Measurements from ENCODE around the gene SEZ6L2.

The SEZ6L2 gene

GRCh38 chr16:29883987-29884386, 15.4 kb downstream of the SEZ6L2 start:
- ChIA-PET POLR2A (interaction anchor here (0.5 to 1.2 kb wide), 2 partner anchors 59 to 115 kb away, joined by 3 to 5 read pairs; no protein-coding TSS in a partner anchor), CTCF (interaction anchor here (0.9 to 1.1 kb wide), 3 partner anchors 35 to 148 kb away, joined by 3 to 4 read pairs (median 3); no protein-coding TSS in a partner anchor)
- Histone ChIP-seq H3K4me3 (ENCODE audit: low read depth, low read length) (no peak overlapping the region), H3K9me3 (ENCODE audit: control insufficient read depth, insufficient read depth, low read depth, low read length) (no peaks in the 10 kb centered on the region), H3K4me1 (ENCODE audit: control insufficient read depth, insufficient read depth, low read length) (no peaks in the 10 kb centered on the region), H3K36me3 (ENCODE audit: control insufficient read depth in 2 of 2, insufficient read depth in 1 of 2, low read length in 2 of 2) (peaks cover 0 to 4% of the 10 kb centered on the region in 2 experiments; a peak in 1 of 3 replicates), H3K27ac (ENCODE audit: extremely low read depth, low read depth, low read length) (no peak overlapping the region)
- TF ChIP-seq, protein P1, sequence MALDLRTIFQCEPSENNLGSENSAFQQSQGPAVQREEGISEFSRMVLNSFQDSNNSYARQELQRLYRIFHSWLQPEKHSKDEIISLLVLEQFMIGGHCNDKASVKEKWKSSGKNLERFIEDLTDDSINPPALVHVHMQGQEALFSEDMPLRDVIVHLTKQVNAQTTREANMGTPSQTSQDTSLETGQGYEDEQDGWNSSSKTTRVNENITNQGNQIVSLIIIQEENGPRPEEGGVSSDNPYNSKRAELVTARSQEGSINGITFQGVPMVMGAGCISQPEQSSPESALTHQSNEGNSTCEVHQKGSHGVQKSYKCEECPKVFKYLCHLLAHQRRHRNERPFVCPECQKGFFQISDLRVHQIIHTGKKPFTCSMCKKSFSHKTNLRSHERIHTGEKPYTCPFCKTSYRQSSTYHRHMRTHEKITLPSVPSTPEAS (tag by site-specific recombination; IDR thresholded peaks at IDR 0.05) = no peak
- TF ChIP-seq SP7 (tag by site-specific recombination; IDR thresholded peaks at IDR 0.05) (no peak), ZNF112 (tag by site-specific recombination; IDR thresholded peaks at IDR 0.05) (no peak)
- TF ChIP-seq, protein P2, sequence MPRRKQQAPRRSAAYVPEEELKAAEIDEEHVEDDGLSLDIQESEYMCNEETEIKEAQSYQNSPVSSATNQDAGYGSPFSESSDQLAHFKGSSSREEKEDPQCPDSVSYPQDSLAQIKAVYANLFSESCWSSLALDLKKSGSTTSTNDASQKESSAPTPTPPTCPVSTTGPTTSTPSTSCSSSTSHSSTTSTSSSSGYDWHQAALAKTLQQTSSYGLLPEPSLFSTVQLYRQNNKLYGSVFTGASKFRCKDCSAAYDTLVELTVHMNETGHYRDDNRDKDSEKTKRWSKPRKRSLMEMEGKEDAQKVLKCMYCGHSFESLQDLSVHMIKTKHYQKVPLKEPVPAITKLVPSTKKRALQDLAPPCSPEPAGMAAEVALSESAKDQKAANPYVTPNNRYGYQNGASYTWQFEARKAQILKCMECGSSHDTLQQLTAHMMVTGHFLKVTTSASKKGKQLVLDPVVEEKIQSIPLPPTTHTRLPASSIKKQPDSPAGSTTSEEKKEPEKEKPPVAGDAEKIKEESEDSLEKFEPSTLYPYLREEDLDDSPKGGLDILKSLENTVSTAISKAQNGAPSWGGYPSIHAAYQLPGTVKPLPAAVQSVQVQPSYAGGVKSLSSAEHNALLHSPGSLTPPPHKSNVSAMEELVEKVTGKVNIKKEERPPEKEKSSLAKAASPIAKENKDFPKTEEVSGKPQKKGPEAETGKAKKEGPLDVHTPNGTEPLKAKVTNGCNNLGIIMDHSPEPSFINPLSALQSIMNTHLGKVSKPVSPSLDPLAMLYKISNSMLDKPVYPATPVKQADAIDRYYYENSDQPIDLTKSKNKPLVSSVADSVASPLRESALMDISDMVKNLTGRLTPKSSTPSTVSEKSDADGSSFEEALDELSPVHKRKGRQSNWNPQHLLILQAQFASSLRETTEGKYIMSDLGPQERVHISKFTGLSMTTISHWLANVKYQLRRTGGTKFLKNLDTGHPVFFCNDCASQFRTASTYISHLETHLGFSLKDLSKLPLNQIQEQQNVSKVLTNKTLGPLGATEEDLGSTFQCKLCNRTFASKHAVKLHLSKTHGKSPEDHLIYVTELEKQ (tag by site-specific recombination; IDR thresholded peaks at IDR 0.05; ENCODE audit: borderline replicate concordance) = no peak
- TF ChIP-seq, protein P3, sequence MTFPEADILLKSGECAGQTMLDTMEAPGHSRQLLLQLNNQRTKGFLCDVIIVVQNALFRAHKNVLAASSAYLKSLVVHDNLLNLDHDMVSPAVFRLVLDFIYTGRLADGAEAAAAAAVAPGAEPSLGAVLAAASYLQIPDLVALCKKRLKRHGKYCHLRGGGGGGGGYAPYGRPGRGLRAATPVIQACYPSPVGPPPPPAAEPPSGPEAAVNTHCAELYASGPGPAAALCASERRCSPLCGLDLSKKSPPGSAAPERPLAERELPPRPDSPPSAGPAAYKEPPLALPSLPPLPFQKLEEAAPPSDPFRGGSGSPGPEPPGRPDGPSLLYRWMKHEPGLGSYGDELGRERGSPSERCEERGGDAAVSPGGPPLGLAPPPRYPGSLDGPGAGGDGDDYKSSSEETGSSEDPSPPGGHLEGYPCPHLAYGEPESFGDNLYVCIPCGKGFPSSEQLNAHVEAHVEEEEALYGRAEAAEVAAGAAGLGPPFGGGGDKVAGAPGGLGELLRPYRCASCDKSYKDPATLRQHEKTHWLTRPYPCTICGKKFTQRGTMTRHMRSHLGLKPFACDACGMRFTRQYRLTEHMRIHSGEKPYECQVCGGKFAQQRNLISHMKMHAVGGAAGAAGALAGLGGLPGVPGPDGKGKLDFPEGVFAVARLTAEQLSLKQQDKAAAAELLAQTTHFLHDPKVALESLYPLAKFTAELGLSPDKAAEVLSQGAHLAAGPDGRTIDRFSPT (tag by site-specific recombination; IDR thresholded peaks at IDR 0.05) = no peak

GRCh38 chr16:29881050-29881449, 18.3 kb downstream of the SEZ6L2 start:
- ChIA-PET POLR2A (interaction anchor here (0.7 kb wide), 1 partner anchor 454 kb away, joined by 6 read pairs; no protein-coding TSS in a partner anchor), CTCF (interaction anchor here (0.7 to 1.6 kb wide), 2 partner anchors 33 to 62 kb away, joined by 3 to 10 read pairs; no protein-coding TSS in a partner anchor)
- TF ChIP-seq ZNF366 (tag by site-specific recombination; conservative IDR thresholded peaks at IDR 0.05) (no peak), HOXD13 (CRISPR knock-in tag; IDR thresholded peaks at IDR 0.05; ENCODE audit: borderline replicate concordance) (no peak), ZNF843 (tag by site-specific recombination; IDR thresholded peaks at IDR 0.05) (no peak), ZNF26 (tag by site-specific recombination; IDR thresholded peaks at IDR 0.05) (no peak), ZNF677 (tag by site-specific recombination; IDR thresholded peaks at IDR 0.05) (no peak), ZNF621 (tag by site-specific recombination; IDR thresholded peaks at IDR 0.05) (no peak), ZBTB10 (tag by site-specific recombination; IDR thresholded peaks at IDR 0.05) (no peak), ZNF341 (tag by site-specific recombination; IDR thresholded peaks at IDR 0.05; ENCODE audit: low read depth) (no peak), SP3 (tag by site-specific recombination; IDR thresholded peaks at IDR 0.05) (no peak), ZNF624 (tag by site-specific recombination; IDR thresholded peaks at IDR 0.05) (no peak)
- TF ChIP-seq, protein P4, sequence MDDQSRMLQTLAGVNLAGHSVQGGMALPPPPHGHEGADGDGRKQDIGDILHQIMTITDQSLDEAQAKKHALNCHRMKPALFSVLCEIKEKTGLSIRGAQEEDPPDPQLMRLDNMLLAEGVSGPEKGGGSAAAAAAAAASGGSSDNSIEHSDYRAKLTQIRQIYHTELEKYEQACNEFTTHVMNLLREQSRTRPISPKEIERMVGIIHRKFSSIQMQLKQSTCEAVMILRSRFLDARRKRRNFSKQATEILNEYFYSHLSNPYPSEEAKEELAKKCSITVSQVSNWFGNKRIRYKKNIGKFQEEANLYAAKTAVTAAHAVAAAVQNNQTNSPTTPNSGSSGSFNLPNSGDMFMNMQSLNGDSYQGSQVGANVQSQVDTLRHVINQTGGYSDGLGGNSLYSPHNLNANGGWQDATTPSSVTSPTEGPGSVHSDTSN (CRISPR knock-in tag; IDR thresholded peaks at IDR 0.05) = no peak
- TF ChIP-seq, protein P5, sequence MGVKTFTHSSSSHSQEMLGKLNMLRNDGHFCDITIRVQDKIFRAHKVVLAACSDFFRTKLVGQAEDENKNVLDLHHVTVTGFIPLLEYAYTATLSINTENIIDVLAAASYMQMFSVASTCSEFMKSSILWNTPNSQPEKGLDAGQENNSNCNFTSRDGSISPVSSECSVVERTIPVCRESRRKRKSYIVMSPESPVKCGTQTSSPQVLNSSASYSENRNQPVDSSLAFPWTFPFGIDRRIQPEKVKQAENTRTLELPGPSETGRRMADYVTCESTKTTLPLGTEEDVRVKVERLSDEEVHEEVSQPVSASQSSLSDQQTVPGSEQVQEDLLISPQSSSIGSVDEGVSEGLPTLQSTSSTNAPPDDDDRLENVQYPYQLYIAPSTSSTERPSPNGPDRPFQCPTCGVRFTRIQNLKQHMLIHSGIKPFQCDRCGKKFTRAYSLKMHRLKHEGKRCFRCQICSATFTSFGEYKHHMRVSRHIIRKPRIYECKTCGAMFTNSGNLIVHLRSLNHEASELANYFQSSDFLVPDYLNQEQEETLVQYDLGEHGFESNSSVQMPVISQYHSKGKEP (tag by site-specific recombination; IDR thresholded peaks at IDR 0.05) = no peak
- TF ChIP-seq, protein P6, sequence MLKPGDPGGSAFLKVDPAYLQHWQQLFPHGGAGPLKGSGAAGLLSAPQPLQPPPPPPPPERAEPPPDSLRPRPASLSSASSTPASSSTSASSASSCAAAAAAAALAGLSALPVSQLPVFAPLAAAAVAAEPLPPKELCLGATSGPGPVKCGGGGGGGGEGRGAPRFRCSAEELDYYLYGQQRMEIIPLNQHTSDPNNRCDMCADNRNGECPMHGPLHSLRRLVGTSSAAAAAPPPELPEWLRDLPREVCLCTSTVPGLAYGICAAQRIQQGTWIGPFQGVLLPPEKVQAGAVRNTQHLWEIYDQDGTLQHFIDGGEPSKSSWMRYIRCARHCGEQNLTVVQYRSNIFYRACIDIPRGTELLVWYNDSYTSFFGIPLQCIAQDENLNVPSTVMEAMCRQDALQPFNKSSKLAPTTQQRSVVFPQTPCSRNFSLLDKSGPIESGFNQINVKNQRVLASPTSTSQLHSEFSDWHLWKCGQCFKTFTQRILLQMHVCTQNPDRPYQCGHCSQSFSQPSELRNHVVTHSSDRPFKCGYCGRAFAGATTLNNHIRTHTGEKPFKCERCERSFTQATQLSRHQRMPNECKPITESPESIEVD (tag by site-specific recombination; IDR thresholded peaks at IDR 0.05) = no peak

More at GRCh38 chr16:29881050-29881449, 18.3 kb downstream of the SEZ6L2 start:
- Histone ChIP-seq H3K36me3 (ENCODE audit: control insufficient read depth in 2 of 2, insufficient read depth in 1 of 2, low read length in 2 of 2) (peaks cover 0 to 4% of the 10 kb centered on the region in 2 experiments; a peak in 1 of 3 replicates), H3K4me1 (ENCODE audit: control insufficient read depth, insufficient read depth, low read length) (no peaks in the 10 kb centered on the region), H3K4me3 (ENCODE audit: low read depth, low read length) (no peak overlapping the region), H3K27ac (ENCODE audit: extremely low read depth, low read depth, low read length) (no peak overlapping the region), H3K9me3 (ENCODE audit: control insufficient read depth, insufficient read depth, low read depth, low read length) (no peaks in the 10 kb centered on the region)
